GM23338 (cell line): ENCODE results near the gene IL36B. TPM values are rescaled to one million over a fixed set of nuclear protein-coding genes. Genes with fewer than 3 reads are reported as not detected.

Experiments
- ATAC-seq: fragments of 200-7000 bp; cut with Tn5 transposase; 3 replicates; pipeline ENCODE4 v1.9.1; 2020
- DNase-seq: peaks from one replicate; pipeline ENCODE4 v3.0.0-alpha.2; 2015; ENCODE audit warnings: low spot score
- H2AFZ ChIP-seq: fragments of 200-600 bp; sonication (generic); 2 replicates; pipeline ENCODE4 v1.8.0; 2016; ENCODE audit warnings: antibody characterized with exemption, mild to moderate bottlenecking, moderate library complexity
- H3F3A ChIP-seq: fragments of 200-600 bp; sonication (generic); replicated peaks from 2 replicates; pipeline ENCODE4 v1.8.0; 2017; ENCODE audit warnings: antibody characterized with exemption, mixed run types, low read depth
- H3K27ac ChIP-seq: fragments of 200-600 bp; sonication (generic); 2 replicates; pipeline ENCODE4 v1.6.1; 2016; ENCODE audit warnings: low read depth
- H3K27me3 ChIP-seq: fragments of 200-600 bp; sonication (generic); 2 replicates; pipeline ENCODE4 v1.8.0; 2016; ENCODE audit warnings: mild to moderate bottlenecking, mixed run types, moderate library complexity; ENCODE audit not compliant: insufficient read depth
- H3K36me3 ChIP-seq: fragments of 200-600 bp; sonication (generic); 2 replicates; pipeline ENCODE4 v1.8.0; 2016; ENCODE audit warnings: mild to moderate bottlenecking; ENCODE audit not compliant: insufficient read depth
- H3K4me1 ChIP-seq: fragments of 200-600 bp; sonication (generic); 2 replicates; pipeline ENCODE4 v1.8.0; 2016; ENCODE audit warnings: mild to moderate bottlenecking, moderate library complexity; ENCODE audit not compliant: insufficient read depth
- H3K4me2 ChIP-seq: fragments of 200-600 bp; sonication (generic); 2 replicates; pipeline ENCODE4 v1.7.1; 2017; ENCODE audit warnings: mixed run types
- H3K4me3 ChIP-seq: fragments of 200-600 bp; sonication (generic); 2 replicates; pipeline ENCODE4 v1.6.1; 2016; ENCODE audit warnings: mixed run types
- H3K79me2 ChIP-seq: fragments of 200-600 bp; sonication (generic); replicated peaks from 2 replicates; pipeline ENCODE4 v1.8.0; 2017; ENCODE audit warnings: mild to moderate bottlenecking; ENCODE audit not compliant: insufficient read depth
- H3K9me2 ChIP-seq: fragments of 200-600 bp; sonication (generic); 2 replicates; pipeline ENCODE4 v1.8.0; 2017; ENCODE audit not compliant: insufficient read depth
- H4K20me1 ChIP-seq: fragments of 200-600 bp; sonication (generic); replicated peaks from 2 replicates; pipeline ENCODE4 v1.8.0; 2017; ENCODE audit warnings: mild to moderate bottlenecking; ENCODE audit not compliant: insufficient read depth
- H3K27ac Mint-ChIP-seq: 2 replicates; pipeline ENCODE4 v1.8.0; 2020; ENCODE audit warnings: inconsistent platforms, mild to moderate bottlenecking, moderate library complexity, mixed read lengths
- H3K27me3 Mint-ChIP-seq: 3 replicates; pipeline ENCODE4 v1.8.0; 2022; ENCODE audit warnings: low read depth, mild to moderate bottlenecking, moderate library complexity, mixed read lengths, inconsistent platforms; ENCODE audit not compliant: insufficient read depth, poor library complexity
- H3K36me3 Mint-ChIP-seq: 3 replicates; pipeline ENCODE4 v1.8.0; 2021; ENCODE audit warnings: low read depth, mild to moderate bottlenecking, inconsistent platforms, moderate library complexity, mixed read lengths
- H3K4me1 Mint-ChIP-seq: 3 replicates; pipeline ENCODE4 v1.8.0; 2020; ENCODE audit warnings: mild to moderate bottlenecking, inconsistent platforms, mixed read lengths
- H3K4me3 Mint-ChIP-seq: 3 replicates; pipeline ENCODE4 v1.8.0; 2021; ENCODE audit warnings: moderate library complexity, mild to moderate bottlenecking, inconsistent platforms, mixed read lengths
- H3K9me3 Mint-ChIP-seq: 3 replicates; pipeline ENCODE4 v1.8.0; 2020; ENCODE audit warnings: moderate library complexity, mild to moderate bottlenecking, inconsistent platforms, mixed read lengths
- CTCF ChIP-seq, 2 experiments: fragments of 200-600 bp in 1 of 2; sonication (generic) in 1 of 2; conservative IDR thresholded peaks; 2 replicates each; pipeline versions ENCODE4 v1.5.1 to v1.6.1; 2016 to 2017; ENCODE audit warnings: antibody characterized with exemption in 2 of 2, low read depth in 2 of 2, mild to moderate bottlenecking in 2 of 2, moderate library complexity in 1 of 2
- ETS1 ChIP-seq: IDR thresholded peaks from 2 replicates; pipeline ENCODE4 v1.6.1; 2016; ENCODE audit warnings: antibody characterized with exemption
- EZH2 ChIP-seq: fragments of 200-600 bp; sonication (generic); IDR thresholded peaks from one replicate; pipeline ENCODE4 v1.8.0; 2017; ENCODE audit warnings: antibody characterized with exemption, mild to moderate bottlenecking, low read depth; ENCODE audit not compliant: unreplicated experiment
- EZH2phosphoT487 ChIP-seq: fragments of 200-600 bp; sonication (generic); IDR thresholded peaks from one replicate; pipeline ENCODE4 v1.8.1; 2018; ENCODE audit warnings: antibody characterized with exemption; ENCODE audit not compliant: unreplicated experiment
- NANOG ChIP-seq: IDR thresholded peaks from 2 replicates; pipeline ENCODE4 v1.6.1; 2016; ENCODE audit warnings: antibody characterized with exemption, borderline replicate concordance
- POLR2AphosphoS5 ChIP-seq: IDR thresholded peaks from 2 replicates; pipeline ENCODE4 v1.6.1; 2016; ENCODE audit warnings: antibody characterized with exemption, low read depth
- REST ChIP-seq: IDR thresholded peaks from one replicate; pipeline ENCODE4 v1.6.1; 2018; ENCODE audit warnings: antibody characterized with exemption; ENCODE audit not compliant: unreplicated experiment
- STAT1 ChIP-seq: IDR thresholded peaks from one replicate; pipeline ENCODE4 v1.6.1; 2016; ENCODE audit warnings: antibody characterized with exemption; ENCODE audit not compliant: unreplicated experiment
- ZNF331 ChIP-seq: fragments of 250-450 bp; sonication (Bioruptor Pico); IDR thresholded peaks from 2 replicates; pipeline ENCODE4 v1.5.0; 2020; ENCODE audit warnings: low read depth, mild to moderate bottlenecking, moderate library complexity
- ZNF462 ChIP-seq: fragments of 250-450 bp; sonication (Bioruptor Pico); IDR thresholded peaks from 2 replicates; pipeline ENCODE4 v1.5.0; 2020; ENCODE audit warnings: mild to moderate bottlenecking, moderate library complexity
- polyA plus RNA-seq: library from polyadenylated mRNA; unstranded; fragments of >200 nt; fragmentation: Nextera tagmentation; extraction: Ambion mirVana; gene quantifications from 2 replicates; pipeline ENCODE4 v1.2.1, GENCODE V29; 2016
- total RNA-seq: library from RNA; depleted of rRNA; stranded (reverse); fragments of >200 nt; shearing (Covaris generic); gene quantifications from 2 replicates; pipeline ENCODE4 v1.2.3, GENCODE V29; 2014

The IL36B gene
- total and polyA plus RNA-seq, 2 experiments from 2014 or later: not detected

- TF ChIP-seq ZNF462 (CRISPR knock-in tag): no peak
- TF ChIP-seq EZH2phosphoT487: no peak
- TF ChIP-seq ETS1: no peak
- no peak for TF ChIP-seq NANOG
- no peak for TF ChIP-seq EZH2
These were observed 4.5 kb upstream of the IL36B start (continued) for GRCh38 chr2:113057117-113057516.

- Histone ChIP-seq H3K27ac (no peak overlapping the region), H3K79me2 (no peaks in the 10 kb centered on the region), H2AFZ (no peak overlapping the region), H3K4me2 (no peak overlapping the region), H3K36me3 (no peaks in the 10 kb centered on the region), H4K20me1 (no peaks in the 10 kb centered on the region), H3K4me3 (no peak overlapping the region), H3K9me2 (no peaks in the 10 kb centered on the region), H3K4me1 (no peaks in the 10 kb centered on the region), H3K27me3 (no peaks in the 10 kb centered on the region), H3F3A (no peaks in the 10 kb centered on the region)
- Mint-ChIP-seq H3K27ac (no peak overlapping the region), H3K4me3 (no peak overlapping the region), H3K9me3 (peaks cover 54% of the 10 kb centered on the region), H3K4me1 (peaks cover 6% of the 10 kb centered on the region; the same call in 1 of the 3 replicates), H3K27me3 (peaks cover 5% of the 10 kb centered on the region), H3K36me3 (peaks cover 12% of the 10 kb centered on the region)
- no peak for ATAC-seq
- DNase-seq: no peak
- TF ChIP-seq NANOG: no peak
- no peak for TF ChIP-seq ZNF331 (CRISPR knock-in tag)
- no peak for TF ChIP-seq POLR2AphosphoS5
- TF ChIP-seq STAT1: no peak
- TF ChIP-seq REST: no peak
- no peak for TF ChIP-seq CTCF (conservative IDR thresholded peaks at IDR 0.05; ENCODE audit: low read depth in 2 of 2)
These were observed 3.9 kb upstream of the IL36B start for GRCh38 chr2:113056521-113056920.
